Uterus (tissue), 2 donors: Measurements from ENCODE around the gene CAB39L.

Source experiments
- CTCF ChIP-seq, 4 experiments: fragments of 200-600 bp in 2 of 4; fragments of 450-650 bp in 2 of 4; sonication (generic) in 2 of 4; IDR thresholded peaks; one replicate each; pipeline ENCODE4 v1.5.1; 2016 to 2019; ENCODE audit warnings: antibody characterized with exemption in 4 of 4, mild to moderate bottlenecking in 2 of 4, moderate library complexity in 1 of 4
- POLR2A ChIP-seq, 2 donors: fragments of 450-650 bp; IDR thresholded peaks; one replicate each; pipeline ENCODE4 v1.6.1; 2016; ENCODE audit warnings: antibody characterized with exemption in 2 of 2, mild to moderate bottlenecking in 1 of 2, moderate library complexity in 1 of 2

GRCh38 chr13:49259586-49259985 lies 184.3 kb downstream of the CAB39L start:
- TF ChIP-seq POLR2A (IDR thresholded peaks at IDR 0.05) (no peak), CTCF (IDR thresholded peaks at IDR 0.05) (no peak)
